NCI-H187 treated with DMSO at 0.1 percent for 48 hours (cell line): Measurements from ENCODE around the gene ABHD2.
"Not testable (repeated sequence)": the region's sequence is repeated elsewhere in the genome, so short reads cannot be mapped to it uniquely, and the experiment has no call there.

Experiments
- DNase-seq: peaks from one replicate; lab custom pipeline; 2025; lab: John Stamatoyannopoulos, UW

ABHD2 gene

DNA sequence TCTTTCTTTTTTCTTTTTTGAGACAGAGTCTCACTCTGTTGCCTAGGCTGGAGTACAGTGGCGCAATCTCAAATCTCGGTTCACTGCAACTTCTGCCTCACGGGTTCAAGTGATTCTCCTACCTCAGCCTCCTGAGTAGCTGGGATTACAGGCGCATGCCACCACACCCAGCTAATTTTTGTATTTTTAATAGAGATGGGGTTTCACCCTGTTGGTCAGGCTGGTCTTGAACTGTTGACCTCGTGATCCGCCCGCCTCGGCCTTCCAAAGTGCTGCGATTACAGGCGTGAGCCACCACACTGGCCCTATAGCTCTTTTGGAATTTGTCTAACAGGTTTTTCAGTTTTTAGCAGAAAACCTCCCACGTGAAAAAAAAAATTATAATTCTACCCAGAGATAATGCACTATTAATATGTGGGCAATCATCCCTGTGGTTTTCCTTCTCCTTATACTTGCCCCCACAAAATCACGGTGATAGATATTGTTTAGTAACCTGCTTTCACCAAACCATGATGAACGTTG, 32.3 kb downstream of the ABHD2 start:
- not testable (repeated sequence) for DNase-seq

DNA sequence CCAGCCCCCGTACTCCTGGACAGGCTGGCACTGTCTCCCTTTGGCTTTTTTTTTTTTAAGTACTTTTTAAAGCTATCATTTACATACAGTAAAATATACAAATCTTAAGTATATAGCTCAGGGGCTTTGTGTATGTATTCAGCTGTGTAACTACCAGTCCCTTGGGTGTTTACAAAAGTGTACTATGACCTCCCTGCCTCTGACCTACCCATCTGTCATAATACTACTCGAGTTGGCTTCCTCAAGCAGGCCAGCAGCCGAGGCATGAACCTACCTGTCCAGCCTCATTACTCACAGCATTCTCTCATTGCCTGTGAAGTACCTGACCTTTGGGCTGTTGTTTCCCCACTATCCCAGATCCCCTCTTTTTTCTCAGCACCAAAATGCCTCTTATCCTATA, 33.2 kb downstream of the ABHD2 start:
- peak; percentile 15 for DNase-seq

- no peak for DNase-seq
These were observed 34.4 kb downstream of the ABHD2 start for GRCh38 chr15:89122505-89123180.

DNA sequence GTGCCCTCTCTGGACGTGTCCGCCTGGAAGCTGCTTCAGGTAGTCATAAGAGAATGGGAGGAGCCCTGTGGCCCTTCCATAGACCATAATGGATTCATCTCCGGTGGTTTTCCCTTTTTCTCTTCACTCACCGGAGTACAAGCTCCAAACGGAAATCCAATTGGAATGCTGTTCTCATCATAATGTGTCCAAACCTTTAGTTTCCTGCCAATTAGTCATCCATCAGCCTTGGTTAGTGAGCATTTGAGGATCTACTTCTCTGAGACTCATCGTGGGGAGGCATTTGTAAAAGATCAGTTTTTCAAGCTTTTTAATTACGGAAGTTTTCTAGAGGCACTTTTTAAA, 34.9 kb downstream of the ABHD2 start:
- DNase-seq = no peak

GRCh38 chr15:89125088-89125826, 37.0 kb downstream of the ABHD2 start:
- DNase-seq = no peak

DNA sequence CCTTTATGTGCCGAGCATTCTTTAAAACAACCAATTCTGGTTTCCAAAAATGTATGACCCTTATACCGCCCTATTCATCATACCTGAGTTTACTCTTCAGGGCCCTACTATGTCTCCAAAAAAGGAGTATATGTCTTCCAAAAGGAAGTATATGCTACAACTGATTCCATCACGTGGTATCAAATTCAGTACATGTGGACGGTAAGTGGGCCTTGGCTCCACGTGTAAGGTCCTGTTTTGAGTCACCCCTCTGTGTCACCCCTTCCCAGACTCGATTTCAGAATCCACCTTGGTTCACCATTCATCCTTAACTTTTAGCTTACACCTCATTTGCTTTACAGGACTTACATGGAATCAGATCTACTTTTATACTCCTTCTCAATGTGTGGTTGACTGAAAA, 37.8 kb downstream of the ABHD2 start:
- no peak for DNase-seq

GRCh38 chr15:89127054-89127702, 38.9 kb downstream of the ABHD2 start:
- no peak for DNase-seq

DNA sequence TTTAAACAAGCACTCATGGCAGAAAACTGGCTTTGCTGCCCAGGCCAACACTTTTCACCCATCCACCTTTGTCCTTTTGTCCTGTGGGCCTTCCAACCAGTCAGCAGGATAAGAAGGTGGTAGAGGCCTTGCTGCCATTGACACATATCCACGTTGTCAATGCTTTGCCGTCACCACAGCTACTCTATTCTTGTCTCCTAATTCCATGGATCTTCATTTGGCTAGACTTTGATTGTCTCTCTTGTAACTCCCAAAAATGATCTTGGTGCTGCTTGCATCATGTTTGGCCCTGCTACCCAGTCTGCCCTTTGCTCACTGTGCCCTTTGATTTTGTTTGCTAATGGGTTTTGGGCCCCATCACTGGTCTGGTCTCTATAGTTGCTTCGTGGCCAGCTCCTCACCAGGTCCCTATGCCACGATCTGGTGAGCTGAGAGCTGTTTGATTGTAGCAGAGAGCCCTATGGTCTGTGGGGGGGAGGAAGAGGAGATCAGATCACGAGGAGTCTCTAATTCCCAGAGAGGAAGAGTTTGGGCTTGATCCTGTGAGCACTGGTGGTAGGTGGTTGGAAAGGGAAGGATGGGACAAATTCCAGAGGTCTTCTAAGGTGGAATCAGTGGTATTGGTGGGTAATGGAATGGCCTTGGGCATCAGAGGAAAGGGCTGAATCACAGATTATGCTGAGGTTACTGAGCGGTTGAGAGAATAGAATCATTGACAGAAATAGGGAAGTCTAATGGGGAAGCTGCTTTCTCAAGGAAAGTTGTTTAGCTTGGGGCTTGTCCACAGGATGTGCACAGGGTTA, 40.3 kb downstream of the ABHD2 start:
- DNase-seq = no peak

GRCh38 chr15:89129123-89129815, 41.0 kb downstream of the ABHD2 start:
- no peak for DNase-seq

DNA sequence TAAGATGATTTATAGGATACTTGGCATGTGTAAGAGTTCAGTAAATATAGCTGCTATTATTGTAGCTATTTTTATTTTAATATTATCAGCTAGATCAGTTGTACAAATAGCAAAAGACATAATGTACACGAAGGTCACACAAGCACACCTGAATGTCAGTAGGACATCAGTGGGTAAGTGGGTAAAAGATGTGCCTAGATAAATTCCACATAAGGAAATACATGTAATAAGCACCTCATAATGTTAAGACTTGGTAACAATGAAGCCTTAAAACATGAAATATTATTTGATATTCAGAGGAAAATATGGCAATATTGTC, 41.5 kb downstream of the ABHD2 start:
- DNase-seq = no peak

- no peak for DNase-seq
These were observed 41.9 kb downstream of the ABHD2 start for GRCh38 chr15:89130201-89130600.

- DNase-seq = no peak
These were observed 43.5 kb downstream of the ABHD2 start for GRCh38 chr15:89131731-89132130.

DNA sequence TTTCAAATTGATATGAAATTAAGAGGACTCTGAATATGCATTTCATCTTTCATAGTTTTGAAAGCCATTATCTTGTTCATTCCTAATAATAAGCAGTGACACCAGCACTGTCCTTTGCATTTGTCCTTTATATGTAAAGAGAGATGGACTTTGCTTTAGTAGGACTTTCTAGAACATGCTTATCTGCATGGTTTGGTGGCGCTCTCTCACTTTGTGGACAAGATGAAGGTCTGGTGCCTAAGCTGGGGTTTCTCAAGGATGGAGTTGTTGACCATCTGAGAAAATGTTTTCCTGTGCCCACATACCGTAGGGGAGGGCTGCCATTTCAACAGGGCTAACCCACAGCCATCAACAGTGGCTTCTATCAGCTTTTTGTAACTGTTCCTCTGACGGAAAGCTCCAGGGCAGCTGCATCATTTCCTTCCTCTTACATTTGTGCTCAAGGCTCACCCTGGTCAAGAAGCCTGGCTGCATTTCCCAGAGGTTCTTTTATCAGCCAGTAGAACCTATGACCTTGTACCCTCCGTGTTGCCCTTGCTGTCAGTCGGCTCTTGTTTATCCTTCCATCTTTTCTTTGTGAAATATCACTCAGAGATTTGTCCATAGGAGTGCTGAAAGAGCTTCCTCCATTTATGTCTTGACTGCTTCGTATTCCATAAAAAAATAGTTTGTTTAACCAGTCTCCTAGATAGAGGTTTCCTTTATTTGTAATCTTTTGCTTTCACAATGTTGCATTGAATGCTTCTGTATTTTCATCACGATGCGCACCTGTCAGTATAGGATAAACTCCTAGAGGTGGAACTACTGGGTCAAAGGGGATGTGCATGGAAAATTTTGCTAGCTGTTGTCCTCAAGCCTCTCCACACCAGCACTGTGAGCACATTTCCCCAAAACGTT, 44.6 kb downstream of the ABHD2 start:
- DNase-seq = no peak

GRCh38 chr15:89135387-89136077, 47.3 kb downstream of the ABHD2 start:
- DNase-seq = not testable (repeated sequence)

DNA sequence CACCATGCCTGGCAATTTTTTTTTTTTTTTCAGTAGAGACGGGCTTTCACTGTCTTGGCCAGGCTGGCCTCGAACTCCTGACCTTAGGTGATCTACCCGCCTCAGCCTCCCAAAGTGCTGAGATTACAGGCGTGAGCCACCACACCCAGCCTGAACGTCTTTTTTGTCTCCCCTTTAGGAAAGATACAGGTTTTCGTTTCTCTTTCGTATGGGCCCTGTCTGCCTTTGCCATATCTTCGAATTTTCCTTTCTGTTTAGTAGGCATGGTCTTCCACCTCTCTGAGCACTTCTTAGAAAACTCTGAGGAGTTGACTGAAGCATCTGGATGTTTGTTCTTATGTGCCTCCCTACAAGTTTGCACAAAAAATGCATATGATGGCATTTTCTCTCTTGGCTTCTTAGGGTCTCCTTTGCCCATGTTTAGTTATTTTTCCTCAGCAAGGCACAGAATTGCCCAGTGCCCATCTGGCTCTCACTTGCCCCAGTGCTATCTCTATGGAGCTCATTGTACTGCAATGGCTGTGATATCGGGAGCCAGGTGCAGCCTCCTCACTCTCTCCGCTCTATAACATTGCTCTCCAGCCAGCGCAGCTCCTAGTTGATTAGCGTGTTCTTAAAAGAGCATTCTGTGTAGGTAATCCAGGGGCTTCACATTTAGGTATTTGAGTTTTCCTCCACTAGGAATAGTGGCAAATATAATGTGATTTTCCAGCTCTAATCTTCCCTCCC, 48.0 kb downstream of the ABHD2 start:
- no peak for DNase-seq

GRCh38 chr15:89136818-89137772, 48.8 kb downstream of the ABHD2 start:
- no peak for DNase-seq

GRCh38 chr15:89137926-89138325, 49.7 kb downstream of the ABHD2 start:
- DNase-seq = no peak

GRCh38 chr15:89138999-89139612, 50.9 kb downstream of the ABHD2 start:
- DNase-seq = no peak
